ENCODE results near the gene DAPK1. TPM values are rescaled to one million over a fixed set of nuclear protein-coding genes. Genes with fewer than 3 reads are reported as not detected.

Gene DAPK1
- 10 to 100 TPM in 11 of 12 donors, not detected in 1; 16.4 to 38.0 (median 20.0) TPM for polyA plus RNA-seq (ENCODE audit: insufficient read length in 12 of 12)
- long read RNA-seq, donor 1, full-length matches to known transcripts, result 2 of 2 reads
- long read RNA-seq, donor 1, partial matches to known transcripts, result 0 of 2 reads
- long read RNA-seq, donor 1, other reads (novel, unspliced or antisense), result 0 of 2 reads
- long read RNA-seq, donor 2, partial matches to known transcripts, result 7 of 7 reads
- long read RNA-seq, donor 2, other reads (novel, unspliced or antisense), result 0 of 7 reads
- long read RNA-seq, donor 3, partial matches to known transcripts, result 0 of 1 reads
- long read RNA-seq, donor 3, other reads (novel, unspliced or antisense), result 0 of 1 reads
- long read RNA-seq, donor 4, result 0 reads
- long read RNA-seq, donor 5, result 0 reads
- long read RNA-seq, donor 6, full-length matches to known transcripts, result 1 of 1 reads
- long read RNA-seq, donor 6, partial matches to known transcripts, result 0 of 1 reads
- long read RNA-seq, donor 6, other reads (novel, unspliced or antisense), result 0 of 1 reads
- long read RNA-seq, donor 7, result 0 reads
- long read RNA-seq, donor 8, full-length matches to known transcripts, result 2 of 11 reads
- long read RNA-seq, donor 8, partial matches to known transcripts, result 9 of 11 reads
- long read RNA-seq, donor 8, other reads (novel, unspliced or antisense), result 0 of 11 reads
- long read RNA-seq, donor 9, full-length matches to known transcripts, result 1 of 1 reads
- long read RNA-seq, donor 9, partial matches to known transcripts, result 0 of 1 reads
- long read RNA-seq, donor 9, other reads (novel, unspliced or antisense), result 0 of 1 reads
- long read RNA-seq, donor 10, partial matches to known transcripts, result 0 of 1 reads
- long read RNA-seq, donor 10, other reads (novel, unspliced or antisense), result 0 of 1 reads
- long read RNA-seq, donor 11, full-length matches to known transcripts, result 2 of 2 reads
- long read RNA-seq, donor 11, partial matches to known transcripts, result 0 of 2 reads
- long read RNA-seq, donor 11, other reads (novel, unspliced or antisense), result 0 of 2 reads

GRCh38 chr9:87497604-87498045, at the start of gene DAPK1:
DAPK1 (plus strand) TSS chr9:87497867; CDS start chr9:87499078, 1,211 bp downstream.
- DNase-seq, result peak; percentile 49

GRCh38 chr9:87451149-87451548, 46.5 kb upstream of the DAPK1 start:
- no peak for DNase-seq

- DNase-seq, result no peak
Observed at GRCh38 chr9:87455407-87455806, 42.3 kb upstream of the DAPK1 start.

GRCh38 chr9:87461256-87461655, 36.4 kb upstream of the DAPK1 start:
- no peak for DNase-seq

GRCh38 chr9:87464110-87464991, 33.3 kb upstream of the DAPK1 start:
- no peak for DNase-seq

GRCh38 chr9:87464992-87465378, 32.7 kb upstream of the DAPK1 start:
- no peak for DNase-seq

- no peak for DNase-seq
Observed at GRCh38 chr9:87465816-87466215, 31.9 kb upstream of the DAPK1 start.

- no peak for DNase-seq
Observed at GRCh38 chr9:87467187-87467586, 30.5 kb upstream of the DAPK1 start.

GRCh38 chr9:87469793-87470465, 27.7 kb upstream of the DAPK1 start:
- no peak for DNase-seq

GRCh38 chr9:87471746-87472145, 25.9 kb upstream of the DAPK1 start:
- no peak for DNase-seq

- no peak for DNase-seq
Observed at GRCh38 chr9:87475463-87475862, 22.2 kb upstream of the DAPK1 start.

GRCh38 chr9:87478226-87478992, 19.3 kb upstream of the DAPK1 start:
- no peak for DNase-seq

GRCh38 chr9:87479801-87480201, 17.9 kb upstream of the DAPK1 start:
- no peak for DNase-seq

- DNase-seq, result no peak
Observed at GRCh38 chr9:87481890-87482855, 15.5 kb upstream of the DAPK1 start.

GRCh38 chr9:87490225-87490624, 7.4 kb upstream of the DAPK1 start:
- DNase-seq, result no peak

GRCh38 chr9:87490907-87491306, 6.8 kb upstream of the DAPK1 start:
- no peak for DNase-seq

- DNase-seq, result no peak
Observed at GRCh38 chr9:87491523-87491922, 6.1 kb upstream of the DAPK1 start.

GRCh38 chr9:87492642-87493041, 5.0 kb upstream of the DAPK1 start:
- DNase-seq, result no peak

- peak; percentile 29 for DNase-seq
Observed at GRCh38 chr9:87494970-87495471, 2.6 kb upstream of the DAPK1 start.

All from muscle of arm (tissue), 14 donors.